ENCODE measurements around the gene RALGPS1. TPM values are rescaled to one million over a fixed set of nuclear protein-coding genes. Genes with fewer than 3 reads are reported as not detected.

Gene RALGPS1
- total and polyA plus RNA-seq, 2 of the 8 experiments (the other 6 are each of a cell fraction or from before 2014, with no cell fraction given): 20.0 to 23.5 TPM

GRCh38 chr9:127021664-127022363 is 107.2 kb downstream of the RALGPS1 start (continued):
- TF ChIP-seq ATF3 (IDR thresholded peaks at IDR 0.05; ENCODE audit: insufficient read depth, low read depth, low read length) (no peak), BACH1 (IDR thresholded peaks at IDR 0.05; ENCODE audit: low read length) (no peak), RAD21 (IDR thresholded peaks at IDR 0.05 in 1 of 2, conservative IDR thresholded peaks at IDR 0.05 in 1 of 2; ENCODE audit: low read depth in 2 of 2, low read length in 2 of 2) (no peak), FOSL1 (IDR thresholded peaks at IDR 0.05; ENCODE audit: insufficient read depth, low read depth, low read length) (no peak), BCL11A (IDR thresholded peaks at IDR 0.05; ENCODE audit: low read depth in 2 of 2, low read length in 2 of 2) (no peak), CHD7 (IDR thresholded peaks at IDR 0.05; ENCODE audit: insufficient replicate concordance, low read length) (no peak), POU5F1 (IDR thresholded peaks at IDR 0.05; ENCODE audit: low read depth, low read length) (no peak), HDAC2 (IDR thresholded peaks at IDR 0.05; ENCODE audit: borderline replicate concordance in 1 of 2, low read depth in 2 of 2, low read length in 2 of 2) (no peak)

All from H1 (cell line).